Panc1 (cell line): ENCODE measurements around the gene LAG3.

ENCODE experiments used
- CTCF ChIP-seq: fragments of 450-650 bp; IDR thresholded peaks from 2 replicates; pipeline ENCODE4 v1.5.1; 2017; ENCODE audit warnings: mild to moderate bottlenecking
- POLR2AphosphoS5 ChIP-seq: IDR thresholded peaks from 2 replicates; pipeline ENCODE4 v1.6.1; 2012; ENCODE audit warnings: mild to moderate bottlenecking, low read depth, low read length, moderate library complexity

- TF ChIP-seq CTCF, result no peak
- no peak for TF ChIP-seq POLR2AphosphoS5
These were observed 44.3 kb downstream of the LAG3 start for GRCh38 chr12:6816598-6816997.
